Astrocyte (in vitro differentiated cells and primary cell): ENCODE results near the gene B9D1. TPM values are rescaled to one million over a fixed set of nuclear protein-coding genes. Genes with fewer than 3 reads are reported as not detected.

ENCODE experiments used
- DNase-seq: peaks from one replicate; pipeline ENCODE4 v3.0.0-alpha.2; 2010; ENCODE audit warnings: low read depth
- FAIRE-seq: peaks from 2 replicates; lab custom pipeline; 2011; peaks lifted over from hg19 to GRCh38; lab: Jason Lieb, UNC
- H2AFZ ChIP-seq: 2 replicates; pipeline ENCODE4 v1.6.0; 2012; ENCODE audit warnings: low read depth, low read length, inconsistent platforms
- H3K27ac ChIP-seq: 2 replicates; pipeline ENCODE4 v1.5.1; 2011; ENCODE audit warnings: low read depth, low read length, inconsistent platforms
- H3K27me3 ChIP-seq: 2 replicates; pipeline ENCODE4 v1.6.0; 2011; ENCODE audit warnings: low read length, inconsistent platforms; ENCODE audit not compliant: insufficient read depth
- H3K36me3 ChIP-seq: 2 replicates; pipeline ENCODE4 v1.5.1; 2011; ENCODE audit warnings: low read length, inconsistent platforms; ENCODE audit not compliant: insufficient read depth
- H3K4me1 ChIP-seq: 2 replicates; pipeline ENCODE4 v1.5.1; 2011; ENCODE audit warnings: low read length, inconsistent platforms; ENCODE audit not compliant: insufficient read depth
- H3K4me2 ChIP-seq: 2 replicates; pipeline ENCODE4 v1.6.0; 2012; ENCODE audit warnings: low read length, inconsistent platforms
- H3K4me3 ChIP-seq: 2 replicates; pipeline ENCODE4 v1.5.1; 2011; ENCODE audit warnings: low read depth, mild to moderate bottlenecking, low read length, inconsistent platforms; ENCODE audit not compliant: insufficient read depth
- H3K79me2 ChIP-seq: 2 replicates; pipeline ENCODE4 v1.6.0; 2012; ENCODE audit warnings: mild to moderate bottlenecking, low read length, inconsistent platforms; ENCODE audit not compliant: insufficient read depth
- H3K9ac ChIP-seq: 2 replicates; pipeline ENCODE4 v1.6.0; 2012; ENCODE audit warnings: mild to moderate bottlenecking, low read length, inconsistent platforms
- H3K9me3 ChIP-seq: 2 replicates; pipeline ENCODE4 v1.5.1; 2012; ENCODE audit warnings: low read depth, mild to moderate bottlenecking, low read length, inconsistent platforms; ENCODE audit not compliant: insufficient read depth
- H4K20me1 ChIP-seq: 2 replicates; pipeline ENCODE4 v1.6.0; 2012; ENCODE audit warnings: low read length, inconsistent platforms; ENCODE audit not compliant: insufficient read depth
- H3K27ac Mint-ChIP-seq: one replicate; pipeline ENCODE4 v1.8.0; 2021; ENCODE audit warnings: mild to moderate bottlenecking, mixed read lengths; ENCODE audit not compliant: unreplicated experiment
- H3K27me3 Mint-ChIP-seq: one replicate; pipeline ENCODE4 v1.8.0; 2021; ENCODE audit warnings: low read depth, mixed read lengths; ENCODE audit not compliant: unreplicated experiment
- H3K36me3 Mint-ChIP-seq: one replicate; pipeline ENCODE4 v1.8.0; 2021; ENCODE audit warnings: low read depth, mixed read lengths; ENCODE audit not compliant: unreplicated experiment
- H3K4me1 Mint-ChIP-seq: one replicate; pipeline ENCODE4 v1.8.0; 2021; ENCODE audit warnings: low read depth, mixed read lengths; ENCODE audit not compliant: unreplicated experiment
- H3K4me3 Mint-ChIP-seq: one replicate; pipeline ENCODE4 v1.8.0; 2021; ENCODE audit warnings: mild to moderate bottlenecking, moderate library complexity, mixed read lengths; ENCODE audit not compliant: unreplicated experiment
- H3K9me3 Mint-ChIP-seq: one replicate; pipeline ENCODE4 v1.8.0; 2021; ENCODE audit warnings: mild to moderate bottlenecking, mixed read lengths; ENCODE audit not compliant: unreplicated experiment
- EZH2 ChIP-seq: IDR thresholded peaks from 2 replicates; pipeline ENCODE4 v1.6.1; 2012; ENCODE audit warnings: mild to moderate bottlenecking, low read length, inconsistent platforms; ENCODE audit not compliant: insufficient read depth
- total RNA-seq: library from RNA; stranded (reverse); gene quantifications from 2 replicates; pipeline ENCODE4 v1.2.1, GENCODE V29; 2021
- TF ChIP-seq, protein P1 (sequence below): IDR thresholded peaks from 2 replicates; pipeline ENCODE4 v1.5.1; 2011; ENCODE audit warnings: low read depth, mild to moderate bottlenecking, inconsistent platforms, low read length, moderate library complexity; ENCODE audit not compliant: insufficient read depth

B9D1 gene
- total RNA-seq, 1 donor from 2014 or later: 10.2 TPM

DNA sequence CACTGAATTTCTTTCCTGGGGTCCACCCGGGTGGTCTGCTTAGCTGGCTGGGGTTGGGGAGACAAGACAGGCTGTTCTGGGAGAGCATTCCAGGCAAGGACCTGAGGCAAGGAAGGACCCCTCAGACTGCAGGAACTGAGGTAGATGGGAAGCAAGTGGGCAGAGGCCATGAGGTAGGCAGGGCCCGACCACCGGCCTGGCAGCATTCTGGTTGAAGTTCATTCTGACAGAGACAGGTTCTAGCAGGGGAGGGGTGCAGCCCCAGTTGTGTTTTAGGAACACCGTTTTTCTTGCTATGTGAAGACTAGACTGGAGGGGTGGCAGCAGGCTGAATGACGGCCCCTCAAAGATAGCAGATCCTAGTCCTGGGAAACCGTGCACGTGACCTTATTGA lies 17.5 kb downstream of the B9D1 start:
- no peaks in the 10 kb centered on the region for H3K36me3 ChIP-seq
- H3K27ac ChIP-seq: no peak overlapping the region
- no peaks in the 10 kb centered on the region for H3K79me2 ChIP-seq
- H3K27me3 ChIP-seq: no peaks in the 10 kb centered on the region
- no peak overlapping the region for H3K4me3 Mint-ChIP-seq
- H3K4me2 ChIP-seq: no peak overlapping the region
- TF ChIP-seq, protein P1, sequence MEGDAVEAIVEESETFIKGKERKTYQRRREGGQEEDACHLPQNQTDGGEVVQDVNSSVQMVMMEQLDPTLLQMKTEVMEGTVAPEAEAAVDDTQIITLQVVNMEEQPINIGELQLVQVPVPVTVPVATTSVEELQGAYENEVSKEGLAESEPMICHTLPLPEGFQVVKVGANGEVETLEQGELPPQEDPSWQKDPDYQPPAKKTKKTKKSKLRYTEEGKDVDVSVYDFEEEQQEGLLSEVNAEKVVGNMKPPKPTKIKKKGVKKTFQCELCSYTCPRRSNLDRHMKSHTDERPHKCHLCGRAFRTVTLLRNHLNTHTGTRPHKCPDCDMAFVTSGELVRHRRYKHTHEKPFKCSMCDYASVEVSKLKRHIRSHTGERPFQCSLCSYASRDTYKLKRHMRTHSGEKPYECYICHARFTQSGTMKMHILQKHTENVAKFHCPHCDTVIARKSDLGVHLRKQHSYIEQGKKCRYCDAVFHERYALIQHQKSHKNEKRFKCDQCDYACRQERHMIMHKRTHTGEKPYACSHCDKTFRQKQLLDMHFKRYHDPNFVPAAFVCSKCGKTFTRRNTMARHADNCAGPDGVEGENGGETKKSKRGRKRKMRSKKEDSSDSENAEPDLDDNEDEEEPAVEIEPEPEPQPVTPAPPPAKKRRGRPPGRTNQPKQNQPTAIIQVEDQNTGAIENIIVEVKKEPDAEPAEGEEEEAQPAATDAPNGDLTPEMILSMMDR: no peak
- TF ChIP-seq EZH2: no peak
- H3K36me3 Mint-ChIP-seq: no peaks in the 10 kb centered on the region
- peaks cover 21% of the 10 kb centered on the region for H3K4me1 Mint-ChIP-seq
- H3K9ac ChIP-seq: no peak overlapping the region
- H3K9me3 Mint-ChIP-seq: no peaks in the 10 kb centered on the region
- no peaks in the 10 kb centered on the region for H3K9me3 ChIP-seq
- DNase-seq (no peak), FAIRE-seq (no peak)
- no peak overlapping the region for H3K4me3 ChIP-seq
- peaks cover 32% of the 10 kb centered on the region for H3K4me1 ChIP-seq
- no peaks in the 10 kb centered on the region for H4K20me1 ChIP-seq
- no peak overlapping the region for H3K27ac Mint-ChIP-seq
- no peak overlapping the region for H2AFZ ChIP-seq
- no peaks in the 10 kb centered on the region for H3K27me3 Mint-ChIP-seq

DNA sequence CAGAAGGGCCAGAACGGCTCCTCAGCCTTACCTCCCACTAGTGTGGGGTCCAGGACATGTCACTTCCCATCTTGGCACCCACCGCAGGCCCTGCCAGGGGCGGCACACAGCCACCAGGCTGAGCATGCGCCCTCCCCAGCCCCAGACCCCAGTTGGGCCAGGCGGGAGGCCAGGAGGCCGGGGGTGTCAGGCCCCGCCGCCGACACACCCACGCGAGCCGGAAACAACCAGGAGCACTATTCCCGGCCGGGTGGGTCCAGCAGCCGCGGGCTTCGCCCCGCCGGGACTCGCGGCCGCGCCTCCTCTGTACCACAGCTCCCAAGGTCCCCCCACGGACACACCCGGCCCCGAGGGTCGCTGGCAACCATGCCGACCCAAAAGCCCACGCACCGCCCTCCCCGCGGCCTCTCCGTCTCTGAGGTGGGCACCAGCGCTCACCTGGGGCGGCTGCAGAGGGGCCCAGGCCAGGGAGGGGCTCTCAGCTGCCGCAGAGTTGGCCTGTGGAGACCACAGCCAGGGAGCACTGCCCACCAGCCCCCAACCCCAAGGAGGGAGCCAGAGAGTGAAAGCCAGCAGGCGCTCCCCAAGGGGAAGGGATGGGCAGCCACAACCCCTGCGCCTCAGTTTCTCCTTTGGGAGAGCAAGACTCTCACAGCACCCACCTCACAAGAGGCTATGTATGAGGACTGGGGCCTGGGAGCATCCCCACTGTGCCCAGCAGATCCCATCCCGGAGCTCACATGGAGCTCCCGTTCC lies 18.0 kb downstream of the B9D1 start:
- H3K27ac ChIP-seq: no peak overlapping the region
- Mint-ChIP-seq H3K4me3 (no peak overlapping the region), H3K9me3 (no peaks in the 10 kb centered on the region), H3K27ac (no peak overlapping the region), H3K27me3 (no peaks in the 10 kb centered on the region), H3K36me3 (no peaks in the 10 kb centered on the region), H3K4me1 (peaks cover 22% of the 10 kb centered on the region)
- no peaks in the 10 kb centered on the region for H3K36me3 ChIP-seq
- H3K4me3 ChIP-seq: no peak overlapping the region
- no peak overlapping the region for H2AFZ ChIP-seq
- DNase-seq (no peak), FAIRE-seq (no peak)
- H3K9me3 ChIP-seq: no peaks in the 10 kb centered on the region
- H3K27me3 ChIP-seq: no peaks in the 10 kb centered on the region
- no peaks in the 10 kb centered on the region for H3K79me2 ChIP-seq
- H3K4me1 ChIP-seq: peaks cover 32% of the 10 kb centered on the region
- H3K4me2 ChIP-seq: no peak overlapping the region
- no peak overlapping the region for H3K9ac ChIP-seq
- no peak for TF ChIP-seq EZH2
- TF ChIP-seq, protein P1: no peak
- H4K20me1 ChIP-seq: no peaks in the 10 kb centered on the region

DNA sequence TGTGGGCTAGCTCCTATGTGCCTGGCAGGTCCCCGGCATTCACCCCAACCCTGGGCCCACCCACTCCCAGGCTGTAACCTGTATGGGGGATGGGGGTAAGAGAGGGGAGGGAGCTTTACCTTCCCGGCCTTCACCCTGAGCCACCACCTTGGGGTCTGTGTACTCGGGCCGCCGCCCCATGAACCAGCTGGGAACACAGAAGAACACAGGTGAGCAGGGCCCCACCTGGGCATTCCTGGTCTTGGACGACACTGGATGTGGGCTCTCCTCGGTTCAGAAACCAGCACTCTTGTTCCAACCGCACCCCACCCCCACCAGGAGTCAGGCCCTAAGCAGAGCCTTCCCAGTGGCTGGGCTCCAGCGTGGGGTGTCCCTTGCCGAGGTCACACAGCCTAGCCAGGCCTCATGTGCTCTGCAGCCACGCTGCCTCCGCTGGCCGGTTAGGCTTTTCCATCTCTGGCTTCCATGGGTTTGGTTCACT lies 18.8 kb downstream of the B9D1 start:
- Histone ChIP-seq H3K36me3 (no peaks in the 10 kb centered on the region), H3K27me3 (no peaks in the 10 kb centered on the region), H3K4me2 (no peak overlapping the region), H4K20me1 (no peaks in the 10 kb centered on the region), H3K9me3 (no peaks in the 10 kb centered on the region), H3K79me2 (no peaks in the 10 kb centered on the region), H3K27ac (no peak overlapping the region), H3K4me1 (peaks cover 32% of the 10 kb centered on the region), H3K4me3 (no peak overlapping the region), H2AFZ (no peak overlapping the region), H3K9ac (no peak overlapping the region)
- Mint-ChIP-seq H3K9me3 (no peaks in the 10 kb centered on the region), H3K27me3 (no peaks in the 10 kb centered on the region), H3K4me1 (peaks cover 28% of the 10 kb centered on the region), H3K4me3 (no peak overlapping the region), H3K36me3 (no peaks in the 10 kb centered on the region), H3K27ac (no peak overlapping the region)
- no peak for TF ChIP-seq EZH2
- TF ChIP-seq, protein P1: no peak
- FAIRE-seq (no peak), DNase-seq (no peak)
